B cell (primary cell): ENCODE results near the gene PSMA8. TPM values are rescaled to one million over a fixed set of nuclear protein-coding genes. Genes with fewer than 3 reads are reported as not detected.

ENCODE experiments used
- ATAC-seq: fragments of 200-7000 bp; cut with Tn5 transposase; one replicate; pipeline ENCODE4 v1.10.0; 2021; ENCODE audit warnings: low read depth, mild to moderate bottlenecking, moderate number of reproducible peaks, moderate library complexity
- CTCF ChIA-PET: fragments of 350-600 bp; sonication (Branson Sonifier 250); formaldehyde crosslinking; loops from one replicate; lab custom pipeline; 2021; ENCODE audit warnings: antibody characterized with exemption, inconsistent platforms; lab: Charles Lee
- POLR2A ChIA-PET: fragments of 350-600 bp; sonication (Branson Sonifier 250); formaldehyde crosslinking; loops from one replicate; lab custom pipeline; 2021; ENCODE audit warnings: antibody characterized with exemption; lab: Charles Lee
- DNase-seq: peaks from one replicate; pipeline ENCODE4 v3.0.0; 2013
- H2AFZ ChIP-seq: 2 replicates; pipeline ENCODE4 v1.6.1; 2012; ENCODE audit warnings: mild to moderate bottlenecking, low read depth, low read length; ENCODE audit not compliant: insufficient read depth, poor library complexity, severe bottlenecking
- H3K27ac ChIP-seq, 2 donors: 1 replicate in 1 of 2; 2 replicates in 1 of 2; pipeline ENCODE4 v1.5.1; 2012 to 2013; ENCODE audit warnings: low read length in 2 of 2, mild to moderate bottlenecking in 2 of 2, moderate library complexity in 1 of 2
- H3K27me3 ChIP-seq, 4 experiments: fragments of 200-600 bp in 1 of 4; sonication (generic) in 1 of 4; replicated peaks in 1 of 4; 1 replicate in 2 of 4; 2 replicates in 2 of 4; pipeline versions ENCODE4 v1.6.1 to v1.7.0; 2013 to 2016; ENCODE audit warnings: low read length in 3 of 4, mild to moderate bottlenecking in 2 of 4, mixed read lengths in 1 of 4, moderate library complexity in 1 of 4; ENCODE audit not compliant: insufficient read depth in 4 of 4, control insufficient read depth in 3 of 4; ENCODE audit errors: control extremely low read depth in 1 of 4
- H3K36me3 ChIP-seq, 2 experiments: replicated peaks in 1 of 2; 1 replicate in 1 of 2; 2 replicates in 1 of 2; pipeline versions ENCODE4 v1.6.1 to v1.7.1; 2013; ENCODE audit warnings: low read length in 1 of 2; ENCODE audit not compliant: insufficient read depth in 2 of 2, control insufficient read depth in 1 of 2; ENCODE audit errors: control extremely low read depth in 1 of 2, extremely low read depth in 1 of 2
- H3K4me1 ChIP-seq, 2 donors: fragments of 200-600 bp in 1 of 2; sonication (generic) in 1 of 2; 1 replicate in 1 of 2; 2 replicates in 1 of 2; pipeline versions ENCODE4 v1.5.1 to v1.6.1; 2013 to 2017; ENCODE audit warnings: low read length in 2 of 2; ENCODE audit not compliant: control insufficient read depth in 2 of 2, insufficient read depth in 2 of 2
- H3K4me2 ChIP-seq: replicated peaks from 2 replicates; pipeline ENCODE3; 2012; ENCODE audit warnings: mild to moderate bottlenecking, low read depth, low read length; ENCODE audit not compliant: poor library complexity, severe bottlenecking
- H3K4me3 ChIP-seq, 5 experiments: fragments of 200-600 bp in 1 of 5; sonication (generic) in 1 of 5; 1 replicate in 3 of 5; 2 replicates in 2 of 5; pipeline versions ENCODE4 v1.5.1 to v1.7.0; 2011 to 2016; ENCODE audit warnings: low read length in 4 of 5, mild to moderate bottlenecking in 4 of 5, low read depth in 2 of 5, control low read depth in 1 of 5, moderate library complexity in 1 of 5; ENCODE audit not compliant: insufficient read depth in 1 of 5; ENCODE audit errors: control extremely low read depth in 1 of 5, extremely low read depth in 1 of 5
- H3K79me2 ChIP-seq: fragments of 200-600 bp; sonication (generic); one replicate; pipeline ENCODE4 v1.6.0; 2016; ENCODE audit warnings: low read length; ENCODE audit not compliant: control insufficient read depth, insufficient read depth
- H3K9ac ChIP-seq: fragments of 200-600 bp; sonication (generic); 2 replicates; pipeline ENCODE4 v1.6.1; 2017; ENCODE audit warnings: mild to moderate bottlenecking, low read length, moderate library complexity
- H3K9me3 ChIP-seq, 3 donors: one replicate each; pipeline versions ENCODE4 v1.6.1 to v1.7.1; 2013; ENCODE audit warnings: low read length in 2 of 3; ENCODE audit not compliant: control insufficient read depth in 2 of 3, insufficient read depth in 1 of 3; ENCODE audit errors: control extremely low read depth in 1 of 3
- H4K20me1 ChIP-seq: 2 replicates; pipeline ENCODE4 v1.6.0; 2012; ENCODE audit warnings: mild to moderate bottlenecking, low read length; ENCODE audit not compliant: insufficient read depth, control insufficient read depth, poor library complexity, severe bottlenecking
- H3K27ac Mint-ChIP-seq: one replicate; pipeline ENCODE4 v1.8.0; 2021; ENCODE audit warnings: mixed read lengths
- H3K27me3 Mint-ChIP-seq: one replicate; pipeline ENCODE4 v1.8.0; 2021; ENCODE audit warnings: mixed read lengths
- H3K4me1 Mint-ChIP-seq: one replicate; pipeline ENCODE4 v1.8.0; 2021; ENCODE audit warnings: mixed read lengths
- H3K4me3 Mint-ChIP-seq: one replicate; pipeline ENCODE4 v1.8.0; 2021; ENCODE audit warnings: mixed read lengths
- H3K9me3 Mint-ChIP-seq: one replicate; pipeline ENCODE4 v1.8.0; 2022; ENCODE audit warnings: mixed read lengths; ENCODE audit not compliant: insufficient read depth
- EZH2 ChIP-seq: IDR thresholded peaks from 2 replicates; pipeline ENCODE4 v1.6.1; 2012; ENCODE audit warnings: borderline replicate concordance, low read depth, mild to moderate bottlenecking, moderate library complexity, low read length; ENCODE audit not compliant: insufficient read depth, poor library complexity, severe bottlenecking
- WGBS: methylation state at CpG from one replicate; pipeline ENCODE4 v1.1.5; 2013; ENCODE audit warnings: missing lambda C conversion rate; ENCODE audit not compliant: insufficient coverage; 5-methylcytosine and 5-hydroxymethylcytosine counted together
- intact Hi-C: fragments of 100-400 bp; cut with micrococcal nuclease; formaldehyde crosslinking; loops from one replicate; pipeline ENCODE4 v1.10.0; 2022
- polyA minus RNA-seq: library from RNA; depleted of rRNA, polyadenylated mRNA; stranded (reverse); fragments of >200 nt; gene quantifications from 2 replicates; pipeline ENCODE4 v1.2.3, GENCODE V29; 2012
- polyA plus RNA-seq: library from polyadenylated mRNA; depleted of rRNA; stranded (reverse); fragments of >200 nt; gene quantifications from 2 replicates; pipeline ENCODE4 v1.2.3, GENCODE V29; 2012
- total RNA-seq, 2 donors: library from RNA; stranded (reverse); fragments of 120-200 nt in 1 of 2; gene quantifications; 1 replicate in 1 of 2; 2 replicates in 1 of 2; pipeline versions ENCODE4 v1.2.3 to v1.2.4, GENCODE V29; 2013 to 2022
- TF ChIP-seq, protein P1 (sequence below): fragments of 200-600 bp; IDR thresholded peaks from one replicate; pipeline ENCODE4 v1.8.0; 2022; ENCODE audit warnings: antibody characterized with exemption, mild to moderate bottlenecking

The PSMA8 gene
- 0.91 and 1.0 TPM in 2 replicates for total RNA-seq
- total RNA-seq (2013), result 1.2 TPM
- polyA plus RNA-seq, result 0.33 and 0.39 TPM in 2 replicates
- 0.29 and 0.51 TPM in 2 replicates for polyA minus RNA-seq

- WGBS, result 78% methylated on average over 31 of the region's 31 CpGs
- H3K9ac ChIP-seq, result peak within 1 kb of the TSS; percentile 56
- no peaks in the 10 kb centered on the region for H3K9me3 Mint-ChIP-seq
- H3K27ac Mint-ChIP-seq, result peak within 1 kb of the TSS; percentile 76
- ChIA-PET POLR2A (interaction anchor here (1.1 kb wide), 1 partner anchor 8 kb away, joined by 5 read pairs; no protein-coding TSS in a partner anchor), CTCF (no interaction called here)
- H3K4me3 Mint-ChIP-seq, result peak within 1 kb of the TSS; percentile 83
- intact Hi-C loops, result loop anchor here (5.0 kb wide), 1 partner anchor 41 kb away; the partner anchor contains the start of gene SS18
- H3K4me1 Mint-ChIP-seq, result peaks cover 13% of the 10 kb centered on the region
- H3K27me3 Mint-ChIP-seq, result no peaks in the 10 kb centered on the region
- H4K20me1 ChIP-seq, result no peaks in the 10 kb centered on the region
- H3K4me2 ChIP-seq, result peak within 1 kb of the TSS; percentile 46
- H3K79me2 ChIP-seq, result no peaks in the 10 kb centered on the region
- H2AFZ ChIP-seq, result peak within 1 kb of the TSS; percentile 64
- H3K27ac ChIP-seq, result peak within 1 kb of the TSS; percentile 40 to 57
- H3K9me3 ChIP-seq, result peaks cover 0 to 6% (median 0%) of the 10 kb centered on the region in 3 donors
- DNase-seq (peak; percentile 64), ATAC-seq (peak; percentile 74)
- H3K27me3 ChIP-seq, result no peaks in the 10 kb centered on the region
- H3K4me1 ChIP-seq, result no peaks in the 10 kb centered on the region
- H3K36me3 ChIP-seq, result no peaks in the 10 kb centered on the region
- TF ChIP-seq, protein P1, sequence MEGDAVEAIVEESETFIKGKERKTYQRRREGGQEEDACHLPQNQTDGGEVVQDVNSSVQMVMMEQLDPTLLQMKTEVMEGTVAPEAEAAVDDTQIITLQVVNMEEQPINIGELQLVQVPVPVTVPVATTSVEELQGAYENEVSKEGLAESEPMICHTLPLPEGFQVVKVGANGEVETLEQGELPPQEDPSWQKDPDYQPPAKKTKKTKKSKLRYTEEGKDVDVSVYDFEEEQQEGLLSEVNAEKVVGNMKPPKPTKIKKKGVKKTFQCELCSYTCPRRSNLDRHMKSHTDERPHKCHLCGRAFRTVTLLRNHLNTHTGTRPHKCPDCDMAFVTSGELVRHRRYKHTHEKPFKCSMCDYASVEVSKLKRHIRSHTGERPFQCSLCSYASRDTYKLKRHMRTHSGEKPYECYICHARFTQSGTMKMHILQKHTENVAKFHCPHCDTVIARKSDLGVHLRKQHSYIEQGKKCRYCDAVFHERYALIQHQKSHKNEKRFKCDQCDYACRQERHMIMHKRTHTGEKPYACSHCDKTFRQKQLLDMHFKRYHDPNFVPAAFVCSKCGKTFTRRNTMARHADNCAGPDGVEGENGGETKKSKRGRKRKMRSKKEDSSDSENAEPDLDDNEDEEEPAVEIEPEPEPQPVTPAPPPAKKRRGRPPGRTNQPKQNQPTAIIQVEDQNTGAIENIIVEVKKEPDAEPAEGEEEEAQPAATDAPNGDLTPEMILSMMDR, result no peak
- no peak for TF ChIP-seq EZH2
- peak within 1 kb of the TSS in 4 of 5 experiments; percentile 14 to 51 (median 42) for H3K4me3 ChIP-seq
These were observed at the start of gene PSMA8 for GRCh38 chr18:26133652-26134051. PSMA8 (plus strand) TSS chr18:26133869; CDS start chr18:26133966, 97 bp downstream.

DNA sequence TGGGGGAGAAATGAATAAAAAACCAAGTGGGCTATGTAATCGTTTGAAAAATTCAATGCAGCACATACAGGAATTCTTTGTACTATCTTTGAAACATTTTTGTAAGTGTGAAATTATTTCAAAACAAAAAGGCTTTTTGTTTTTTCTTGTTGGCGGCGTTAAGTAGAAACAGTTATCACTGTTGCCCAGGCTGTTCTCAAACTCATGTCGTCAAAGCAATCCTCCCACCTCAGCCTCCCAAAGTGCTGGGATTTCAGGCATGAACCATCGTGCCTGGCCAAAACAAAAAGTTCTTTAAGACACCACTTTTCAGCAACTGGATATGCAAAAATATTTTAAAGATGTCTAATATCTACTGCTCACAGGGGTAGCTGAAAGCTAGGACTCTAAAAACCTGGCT, 48.6 kb upstream of the PSMA8 start:
- H3K79me2 ChIP-seq, result peaks cover 98% of the 10 kb centered on the region
- Mint-ChIP-seq H3K9me3 (no peaks in the 10 kb centered on the region), H3K27me3 (no peaks in the 10 kb centered on the region), H3K4me1 (peaks cover 35% of the 10 kb centered on the region), H3K4me3 (no peak overlapping the region), H3K27ac (no peak overlapping the region)
- TF ChIP-seq, protein P1, result no peak
- TF ChIP-seq EZH2, result no peak
- WGBS, result 100% methylated on average over 3 of the region's 5 CpGs
- H3K4me1 ChIP-seq, result peaks cover 16 to 28% of the 10 kb centered on the region in 2 donors
- ChIA-PET CTCF (no interaction called here), POLR2A (no interaction called here)
- no peak overlapping the region for H3K27ac ChIP-seq
- no peak overlapping the region for H3K4me3 ChIP-seq
- H3K4me2 ChIP-seq, result no peak overlapping the region
- no peak overlapping the region for H3K9ac ChIP-seq
- no peaks in the 10 kb centered on the region for H3K27me3 ChIP-seq
- H4K20me1 ChIP-seq, result peaks cover 51% of the 10 kb centered on the region
- intact Hi-C loops, result loop anchor here (5.0 kb wide), 1 partner anchor 58 kb away; no protein-coding TSS in a partner anchor
- no peaks in the 10 kb centered on the region for H3K9me3 ChIP-seq
- ATAC-seq (no peak), DNase-seq (no peak)
- H2AFZ ChIP-seq, result no peak overlapping the region
- peaks cover 20 to 43% of the 10 kb centered on the region in 2 experiments for H3K36me3 ChIP-seq
